Ishikawa (cell line): Measurements from ENCODE around the gene REG4.

Experiments used
- YY1 ChIP-seq: IDR thresholded peaks from 2 replicates; pipeline ENCODE4 v1.6.1; 2012; ENCODE audit warnings: low read depth
- TF ChIP-seq, protein P1 (sequence below): IDR thresholded peaks from 2 replicates; pipeline ENCODE4 v1.6.1; 2012

DNA sequence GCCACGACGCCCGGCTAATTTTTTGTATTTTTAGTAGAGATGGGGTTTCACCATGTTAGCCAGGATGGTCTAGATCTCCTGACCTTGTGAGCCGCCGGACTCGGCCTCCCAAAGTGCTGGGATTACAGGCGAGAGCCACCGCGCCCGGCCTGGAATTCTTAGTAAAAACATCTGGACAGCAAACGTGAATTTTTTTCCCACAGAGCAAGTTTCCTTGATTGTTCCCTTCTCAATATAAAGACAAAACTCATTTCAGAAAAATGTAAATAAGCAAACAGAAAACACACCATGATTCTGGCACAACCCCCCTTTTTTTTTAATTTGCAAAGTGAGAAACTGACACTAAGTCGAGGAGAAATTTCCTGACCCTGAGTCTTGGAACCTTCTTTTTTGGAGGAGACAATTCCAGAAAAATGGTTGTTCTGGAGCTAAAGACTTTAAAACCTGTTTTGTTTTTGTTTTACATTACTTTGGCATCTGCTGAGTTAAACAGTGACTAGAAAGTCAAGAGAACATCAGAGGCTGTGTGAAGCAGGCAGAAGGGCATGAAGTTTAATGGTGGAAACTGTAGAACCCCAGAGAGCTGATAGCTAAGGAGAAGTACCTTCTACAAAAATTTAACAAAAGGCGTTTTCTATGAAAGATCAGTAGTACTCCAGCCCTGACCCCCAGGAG is 32.2 kb downstream of the REG4 start:
- TF ChIP-seq, protein P1, sequence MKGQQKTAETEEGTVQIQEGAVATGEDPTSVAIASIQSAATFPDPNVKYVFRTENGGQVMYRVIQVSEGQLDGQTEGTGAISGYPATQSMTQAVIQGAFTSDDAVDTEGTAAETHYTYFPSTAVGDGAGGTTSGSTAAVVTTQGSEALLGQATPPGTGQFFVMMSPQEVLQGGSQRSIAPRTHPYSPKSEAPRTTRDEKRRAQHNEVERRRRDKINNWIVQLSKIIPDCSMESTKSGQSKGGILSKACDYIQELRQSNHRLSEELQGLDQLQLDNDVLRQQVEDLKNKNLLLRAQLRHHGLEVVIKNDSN: no peak
- no peak for TF ChIP-seq YY1
